Esophagus mucosa (tissue), 1 donor: ENCODE measurements around the gene MAN1A2. TPM values are rescaled to one million over a fixed set of nuclear protein-coding genes. Genes with fewer than 3 reads are reported as not detected.
"Not testable (repeated sequence)": the region's sequence is repeated elsewhere in the genome, so short reads cannot be mapped to it uniquely, and the experiment has no call there.

Experiments used
- ATAC-seq: fragments of 200-7000 bp; cut with Tn5 transposase; one replicate; pipeline ENCODE4 v1.9.1; 2020
- total RNA-seq: library from RNA; stranded (reverse); gene quantifications from one replicate; pipeline ENCODE4 v1.2.4, GENCODE V29; 2023
- donor health status: DM: yes; HTN: yes; CAD: no.

Gene MAN1A2
- total RNA-seq, 1 donor from 2014 or later: 26.5 TPM

DNA sequence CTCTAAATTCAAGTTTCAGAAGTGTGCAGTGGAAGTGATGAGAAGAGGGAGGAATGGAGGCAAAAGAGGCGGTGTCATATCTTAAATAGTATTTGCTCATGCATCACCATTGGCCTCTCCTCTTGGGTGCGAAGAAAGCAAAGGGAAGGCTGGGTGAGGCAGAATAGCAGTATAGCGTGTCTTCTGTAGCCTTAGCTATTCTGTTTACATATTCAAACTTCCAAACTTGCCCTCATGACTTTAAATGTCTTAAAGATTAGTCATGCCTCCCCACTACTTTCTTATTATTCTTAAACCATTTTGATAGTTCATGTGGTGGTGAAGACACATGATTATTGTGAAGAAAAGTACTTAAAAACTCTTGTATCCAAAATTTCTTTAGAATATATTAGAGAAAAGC, 134.0 kb downstream of the MAN1A2 start:
- ATAC-seq: no peak

DNA sequence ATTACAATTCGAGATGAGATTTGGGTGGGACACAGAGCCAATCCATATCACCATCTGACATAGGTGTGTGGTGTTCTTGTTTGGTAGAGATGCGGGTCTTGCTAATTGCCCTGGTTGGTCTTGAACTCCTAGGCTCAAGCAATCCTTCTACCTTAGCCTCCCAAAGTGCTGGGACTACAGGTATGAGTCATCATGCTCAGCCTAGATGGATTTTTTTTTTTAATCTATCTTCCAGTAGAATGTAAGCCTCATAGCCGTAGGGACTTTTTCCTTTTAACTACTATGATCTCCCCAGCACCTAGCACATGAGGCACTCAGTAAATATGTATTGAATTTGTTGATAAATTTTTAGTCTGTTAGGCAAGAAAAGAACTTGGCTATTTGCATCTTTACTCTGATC, 144.0 kb downstream of the MAN1A2 start:
- no peak for ATAC-seq

DNA sequence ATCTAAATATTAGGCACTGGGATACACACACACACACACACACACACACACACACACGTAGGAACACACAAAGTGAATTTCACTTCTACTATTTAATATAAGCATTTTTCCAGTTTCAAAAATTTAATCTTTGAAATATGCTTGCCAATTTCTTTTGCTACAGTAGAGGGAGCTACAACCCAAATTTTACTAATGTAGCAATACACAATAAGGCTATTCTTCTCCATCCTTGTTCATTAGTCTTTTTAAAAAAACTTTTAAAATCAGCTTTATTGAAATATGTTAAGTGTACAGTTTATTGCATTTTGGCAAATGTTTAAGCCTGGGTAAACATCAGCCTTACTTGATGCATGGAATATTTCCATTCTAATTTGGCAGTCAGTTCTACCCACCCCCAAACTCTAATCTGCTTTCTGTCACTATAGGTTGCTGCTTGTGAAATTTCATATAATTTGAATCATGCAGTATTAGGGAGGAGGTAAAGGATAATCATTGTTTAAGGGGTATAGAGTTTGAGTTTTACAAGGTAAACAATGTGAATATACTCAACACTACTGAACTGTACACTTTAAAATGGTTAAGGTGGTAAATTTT, 145.6 kb downstream of the MAN1A2 start:
- ATAC-seq: peak; percentile 39

DNA sequence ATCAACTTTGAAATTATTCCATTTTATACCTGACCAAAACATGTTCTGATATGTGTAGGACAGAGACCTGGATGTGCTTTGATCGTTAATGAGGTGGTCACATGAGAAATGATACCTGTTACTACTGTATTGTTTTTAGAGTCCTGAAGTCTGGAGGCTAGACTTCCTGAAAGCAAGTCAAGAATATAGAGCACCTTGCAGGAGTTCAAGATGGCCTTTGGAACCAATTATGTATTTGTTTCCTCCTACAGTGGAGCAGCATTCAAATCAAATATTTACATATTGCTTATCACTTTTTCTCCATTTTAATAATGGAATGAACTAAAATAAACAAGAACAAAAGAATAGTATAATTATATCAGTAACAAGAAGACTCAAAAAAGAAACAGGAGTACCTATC, 155.9 kb downstream of the MAN1A2 start:
- no peak for ATAC-seq

DNA sequence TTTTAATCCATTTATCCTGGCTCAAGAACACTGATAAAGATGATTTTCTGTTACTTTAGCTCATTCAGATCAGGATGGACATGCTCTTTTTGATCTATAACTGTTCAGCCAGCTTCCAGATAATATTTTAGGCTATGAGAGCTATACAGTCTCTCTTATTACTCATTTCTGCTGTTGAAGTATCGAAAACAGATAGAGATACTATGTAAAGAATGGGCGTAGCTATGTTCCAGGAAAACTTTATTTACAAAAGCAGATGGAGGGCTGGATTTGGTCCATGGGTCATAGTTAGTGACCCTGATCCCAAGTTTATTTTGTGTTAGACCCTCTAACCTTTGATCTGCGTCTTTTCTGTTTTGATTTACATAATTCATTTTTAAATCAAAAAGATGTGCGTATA, 159.8 kb downstream of the MAN1A2 start:
- no peak for ATAC-seq

DNA sequence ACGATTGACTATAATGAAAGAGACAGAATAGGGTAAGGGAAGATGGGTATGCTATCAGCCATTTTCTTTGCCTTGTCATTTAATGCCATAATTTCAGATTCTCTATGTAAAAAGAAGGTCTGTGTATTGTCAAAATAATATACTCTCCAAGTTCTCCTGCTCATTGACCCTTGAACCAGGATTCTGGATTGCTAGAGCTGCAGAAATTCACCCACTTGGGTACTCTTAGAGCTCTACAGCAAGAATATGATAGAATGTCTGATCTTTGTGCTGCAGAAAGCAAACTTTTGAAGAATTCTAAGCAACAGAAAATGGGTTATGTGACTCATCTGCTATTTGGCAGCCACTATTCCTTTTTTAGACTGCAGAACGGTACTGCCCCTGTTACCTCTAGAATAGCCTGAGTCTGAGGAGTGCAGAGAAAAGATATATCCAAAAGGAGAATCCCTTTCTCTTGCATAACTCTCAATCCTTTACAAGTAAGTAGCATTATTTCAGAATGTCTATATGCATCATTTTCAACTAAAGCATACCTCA, 160.4 kb downstream of the MAN1A2 start:
- no peak for ATAC-seq

DNA sequence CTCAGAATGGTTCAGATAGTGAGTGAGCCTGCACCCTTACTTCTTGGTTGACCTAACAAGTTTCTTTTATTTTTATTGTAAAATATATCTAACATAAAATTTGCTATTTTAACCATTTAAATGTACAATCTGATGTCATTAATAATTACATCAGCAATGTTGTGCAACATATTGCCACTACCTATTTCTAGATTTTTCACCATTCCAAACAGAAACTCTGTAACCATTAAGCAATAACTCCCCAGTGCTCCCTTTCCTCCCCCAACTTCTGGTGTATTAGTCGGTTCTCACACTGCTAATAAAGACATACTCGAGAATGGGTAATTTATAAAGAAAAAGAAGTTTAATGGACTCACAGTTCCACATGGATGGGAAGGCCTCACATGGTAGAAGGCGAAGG, 162.4 kb downstream of the MAN1A2 start:
- ATAC-seq: no peak

DNA sequence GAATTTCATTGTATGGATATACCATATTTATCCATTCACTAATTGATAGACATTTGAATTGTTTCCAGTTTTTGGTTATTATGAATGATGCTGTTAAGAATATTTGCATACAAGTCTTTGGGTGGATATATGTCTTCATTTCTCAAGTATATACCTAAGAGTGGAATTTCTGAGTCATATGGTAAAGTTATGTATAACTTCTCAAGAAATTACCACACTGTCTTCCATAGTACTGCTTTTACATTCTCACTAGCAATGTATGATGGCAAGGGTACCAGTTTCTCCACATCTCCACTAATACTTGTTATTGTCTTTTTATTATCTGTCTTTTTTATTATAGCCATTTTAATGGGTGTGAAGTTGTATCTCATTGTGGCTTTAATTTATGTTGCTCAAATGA, 164.0 kb downstream of the MAN1A2 start:
- ATAC-seq: no peak

DNA sequence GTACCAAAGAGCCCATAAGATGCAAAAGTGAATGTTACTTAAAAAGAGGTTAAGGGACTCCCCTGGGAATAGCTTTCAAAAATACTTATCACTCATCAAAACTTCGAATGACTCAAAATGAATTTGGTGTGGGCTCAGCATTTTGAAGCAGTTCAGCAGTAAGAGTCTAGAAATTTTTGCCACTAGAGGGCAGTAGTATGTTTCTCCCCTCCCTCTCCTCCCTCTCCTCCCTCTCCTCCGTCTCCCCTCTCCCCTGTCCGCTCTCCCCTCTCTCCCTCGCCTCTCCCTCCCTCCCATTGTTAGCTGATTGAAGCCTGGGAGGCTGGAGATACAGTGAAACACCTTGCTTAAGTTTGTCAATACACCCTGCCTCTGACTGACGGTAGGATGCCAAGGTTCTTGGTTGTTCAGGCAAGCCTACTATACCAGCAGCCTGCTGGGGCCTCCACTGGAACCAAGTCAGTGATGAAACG, 167.8 kb downstream of the MAN1A2 start:
- peak; percentile 57 for ATAC-seq

DNA sequence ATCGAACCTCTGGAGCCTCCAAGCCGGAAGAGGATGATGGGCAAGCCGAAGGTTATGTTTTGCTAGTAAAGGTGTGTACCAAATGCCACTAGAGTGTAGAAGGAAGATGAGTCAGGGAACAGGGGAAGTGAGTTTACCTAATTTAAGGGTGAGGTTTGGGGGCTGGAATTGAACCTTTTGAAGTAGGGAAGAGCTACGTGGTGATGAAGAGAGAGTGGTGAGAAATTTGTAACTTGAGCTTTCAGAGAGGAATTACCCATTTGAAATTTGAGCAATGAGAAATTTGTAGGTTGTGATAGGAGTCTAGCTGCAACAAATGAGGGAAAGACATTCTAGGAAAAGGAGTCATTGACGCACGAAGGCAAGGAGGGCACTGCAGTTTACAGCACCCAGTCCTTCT, 168.6 kb downstream of the MAN1A2 start:
- ATAC-seq: no peak

DNA sequence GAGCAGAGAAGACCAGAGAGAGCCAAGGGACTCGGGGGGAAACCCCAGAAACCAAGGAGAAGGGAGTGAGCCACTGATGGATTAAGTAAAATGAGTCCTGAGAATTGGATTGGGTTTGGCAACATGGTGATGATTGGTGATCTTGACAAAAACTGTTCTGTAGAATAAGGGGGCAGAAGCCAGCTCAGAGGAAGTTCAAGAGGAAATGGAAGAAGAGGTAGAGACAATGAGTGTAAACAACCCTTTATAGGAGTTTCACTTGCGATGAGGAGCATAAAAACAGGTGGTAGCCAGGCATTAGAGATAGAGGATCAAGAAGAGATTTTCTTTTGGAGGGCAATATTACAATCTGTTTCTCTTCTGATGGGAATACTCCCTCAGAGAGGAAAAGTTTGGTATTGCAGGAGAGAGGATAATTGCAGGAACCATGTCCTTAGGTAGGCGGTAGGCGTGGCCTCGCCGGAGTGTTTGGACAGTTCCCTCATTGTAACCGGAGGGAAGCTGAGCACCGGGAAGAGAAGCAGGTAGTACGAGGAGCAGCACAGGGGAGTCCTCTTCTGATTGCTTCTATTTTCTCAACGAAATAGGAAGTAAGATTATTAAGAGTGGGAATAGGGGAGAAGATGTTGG, 170.2 kb downstream of the MAN1A2 start:
- ATAC-seq: peak; percentile 38

DNA sequence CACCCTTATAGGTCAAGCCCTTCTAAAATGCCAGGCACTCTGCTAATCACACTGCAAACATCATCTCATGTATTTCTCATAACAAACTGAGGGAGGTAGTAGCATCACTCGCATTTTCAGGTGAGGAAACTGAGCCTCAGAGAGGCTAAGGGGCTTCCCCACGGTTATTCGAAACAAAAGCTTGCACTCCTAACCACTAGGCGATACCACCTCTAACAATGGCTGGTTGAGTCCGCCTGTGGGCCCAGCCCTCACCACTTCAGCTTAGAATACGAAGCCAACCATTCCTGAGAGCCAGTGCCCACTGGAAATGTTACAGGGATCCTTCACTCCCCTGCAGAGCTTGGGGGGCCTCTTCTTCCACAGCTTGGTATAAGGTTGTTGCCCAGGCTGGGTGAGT, 173.3 kb downstream of the MAN1A2 start:
- no peak for ATAC-seq

DNA sequence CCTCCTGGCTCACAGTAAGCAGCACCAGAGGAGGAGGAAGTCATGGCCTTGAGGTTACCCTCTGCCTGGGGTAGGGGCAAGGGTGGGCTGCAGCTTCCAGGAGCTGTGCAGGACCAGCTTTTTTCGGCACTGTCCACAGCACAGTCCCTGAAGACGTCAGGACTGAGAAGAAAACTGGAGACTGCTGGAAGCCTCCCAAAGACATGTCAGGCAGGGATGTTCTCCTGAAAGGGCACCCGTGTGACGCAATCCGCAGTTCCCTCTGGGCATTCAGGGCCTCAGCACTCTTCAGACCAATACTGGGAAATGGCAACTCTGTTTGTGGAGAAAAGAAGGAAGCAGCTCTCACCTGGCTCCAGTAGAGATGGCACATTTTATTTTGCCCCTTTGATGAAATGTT, 173.8 kb downstream of the MAN1A2 start:
- peak; percentile 57 for ATAC-seq

DNA sequence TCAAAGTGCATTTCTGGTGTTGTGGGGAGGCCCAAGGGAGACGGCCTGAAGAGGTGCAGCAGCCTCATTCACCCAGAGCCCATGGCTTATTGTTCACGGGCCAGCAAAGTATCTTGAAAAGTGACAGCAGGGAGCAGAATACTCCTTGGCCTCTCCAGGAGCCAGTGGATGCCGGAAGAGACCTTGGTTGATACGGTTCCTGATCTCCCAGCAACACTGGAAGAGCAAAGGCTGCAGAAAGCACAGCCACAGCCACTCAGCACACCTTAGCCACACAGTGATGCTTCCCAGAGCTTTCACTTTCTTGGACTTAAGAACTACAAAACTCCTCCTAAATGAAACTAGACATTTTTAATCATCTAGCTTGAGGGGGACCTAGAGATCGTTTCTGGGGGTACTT, 174.3 kb downstream of the MAN1A2 start:
- ATAC-seq: no peak

DNA sequence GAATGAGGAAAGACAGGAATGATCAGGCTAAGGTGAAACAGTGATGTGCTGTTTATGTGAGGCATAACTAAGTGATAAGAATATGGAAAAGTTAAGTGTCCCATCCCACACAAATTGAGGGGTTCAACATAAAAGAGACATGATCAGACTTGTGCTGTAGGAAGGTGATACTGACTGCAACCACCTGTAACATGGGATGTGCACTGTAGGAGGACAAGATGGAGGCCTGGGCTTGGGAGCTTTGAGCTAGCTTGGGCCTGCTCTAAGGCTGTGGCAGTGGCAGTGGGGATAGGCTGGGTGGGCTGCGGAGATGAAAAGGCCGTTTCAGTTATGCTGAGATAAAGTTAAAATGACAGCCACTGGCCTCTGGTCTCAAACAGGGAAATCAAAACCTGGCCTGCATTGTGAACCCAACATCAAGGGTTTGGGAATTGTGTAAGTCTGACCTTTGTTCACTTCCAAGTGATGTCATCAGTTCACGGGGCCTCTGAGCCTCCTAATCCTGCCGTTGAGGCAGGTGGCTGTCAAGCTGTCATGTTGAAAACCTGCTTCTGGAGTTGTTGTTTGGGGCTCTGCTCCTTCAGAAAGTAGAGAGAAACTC, 177.4 kb downstream of the MAN1A2 start:
- ATAC-seq: no peak

DNA sequence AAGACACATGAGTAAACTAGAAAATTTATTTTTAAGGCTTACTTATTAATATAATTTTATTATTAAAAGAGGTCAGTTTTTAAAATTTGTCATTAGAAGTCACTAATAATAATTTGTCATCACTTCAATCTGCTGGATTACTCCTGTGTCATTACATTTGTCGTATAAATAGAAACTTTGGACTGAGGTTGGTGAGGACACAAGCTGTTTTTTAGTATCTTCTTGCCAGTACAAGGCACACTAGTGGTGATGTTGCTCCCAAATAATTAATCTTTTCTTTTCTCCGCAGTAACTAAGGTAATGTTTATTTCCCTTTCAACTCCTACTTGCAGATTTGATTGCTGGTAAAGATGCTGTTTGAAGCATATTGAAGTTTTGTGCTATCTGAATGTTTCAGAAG, 179.2 kb downstream of the MAN1A2 start:
- no peak for ATAC-seq

DNA sequence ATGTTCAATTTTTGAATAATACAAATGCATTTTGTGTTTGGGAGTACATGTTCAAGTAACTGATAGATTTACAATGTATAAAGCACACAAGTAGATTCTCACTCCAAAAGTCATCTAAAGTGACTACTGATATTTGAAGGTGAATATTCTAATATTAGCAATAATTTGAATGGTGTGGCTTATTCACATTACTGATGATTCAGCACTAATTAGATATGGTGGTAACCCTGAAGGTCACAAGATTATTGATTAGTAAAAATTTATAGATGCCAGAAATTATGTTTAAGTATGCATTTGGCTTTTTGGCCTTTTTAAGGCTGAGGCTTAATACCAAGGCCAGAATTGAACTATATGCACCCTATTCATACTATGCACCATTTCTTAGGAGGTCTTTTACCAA, 186.2 kb downstream of the MAN1A2 start:
- ATAC-seq: no peak

DNA sequence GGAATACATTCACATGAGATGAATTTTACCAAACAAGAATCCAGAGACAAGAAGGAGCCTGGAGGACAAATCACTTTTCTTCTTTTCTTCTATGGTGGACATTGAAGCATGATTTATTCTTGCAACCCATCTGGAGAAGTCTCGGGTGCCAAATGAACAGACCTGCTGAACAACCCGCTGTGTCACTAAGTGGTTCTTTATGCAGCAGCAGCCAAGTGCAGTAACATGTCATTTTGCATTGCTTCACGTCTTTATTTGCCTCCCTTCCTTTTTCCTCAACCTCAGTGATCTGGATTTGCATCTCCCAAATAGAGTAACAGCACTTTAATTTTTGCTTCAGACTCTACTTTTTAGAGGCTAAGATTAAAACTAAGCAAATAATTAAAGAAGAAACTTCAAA, 188.6 kb downstream of the MAN1A2 start:
- ATAC-seq: no peak

DNA sequence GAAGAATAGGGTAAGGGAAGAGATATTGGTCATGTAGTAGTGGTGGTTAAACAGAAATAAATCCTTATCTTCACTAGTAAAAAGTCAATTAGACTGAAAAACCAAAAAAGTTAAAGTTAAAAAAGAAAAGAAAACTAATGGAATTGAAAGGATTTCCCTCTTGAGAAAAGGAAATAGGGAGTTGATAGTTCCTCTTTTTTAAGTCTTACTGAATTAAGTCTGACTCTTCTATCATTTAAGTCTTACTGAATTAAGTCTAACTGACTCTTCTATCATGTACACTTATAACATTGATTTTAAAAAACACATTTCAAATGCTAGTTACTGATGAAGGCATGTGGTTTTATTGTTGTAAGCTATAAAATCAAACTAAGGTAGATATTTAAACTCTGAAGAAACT, 189.1 kb downstream of the MAN1A2 start:
- ATAC-seq: no peak

DNA sequence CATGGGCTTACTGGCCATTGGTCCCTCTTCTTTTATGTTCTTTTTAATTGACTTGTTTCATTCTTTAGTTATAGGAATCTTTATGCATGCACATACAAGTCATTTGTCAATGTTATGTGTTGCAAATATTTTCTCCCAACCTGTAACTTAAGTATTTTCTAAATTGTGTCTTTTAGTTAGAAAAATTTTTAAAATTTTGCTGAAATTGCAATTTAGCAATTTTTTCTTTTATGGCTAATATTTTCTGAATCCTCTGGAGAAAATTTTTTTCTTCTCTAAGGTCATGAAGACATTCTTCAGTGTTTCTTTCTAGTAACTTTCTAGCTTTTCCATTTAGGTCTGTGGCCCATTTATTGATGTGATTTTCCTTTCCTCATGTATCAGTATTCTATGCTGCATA, 189.7 kb downstream of the MAN1A2 start:
- ATAC-seq: no peak

DNA sequence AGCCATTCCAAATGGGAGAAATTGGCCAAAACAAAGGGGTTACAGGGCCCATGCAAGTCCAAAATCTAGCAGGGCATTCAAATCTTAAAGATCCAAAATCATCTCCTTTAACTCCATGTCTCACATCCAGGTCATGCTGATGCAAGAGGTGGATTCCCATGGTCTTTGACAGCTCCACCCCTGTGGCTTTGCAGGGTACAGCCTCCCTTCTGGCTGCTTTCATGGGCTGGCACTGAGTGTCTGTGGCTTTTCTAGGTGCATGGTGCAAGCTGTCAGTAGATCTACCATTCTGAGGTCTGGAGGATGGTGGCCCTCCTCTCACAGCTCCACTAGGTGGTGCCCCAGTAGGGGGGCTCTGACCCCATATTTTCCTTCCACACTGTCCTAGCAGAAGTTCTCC, 191.2 kb downstream of the MAN1A2 start:
- ATAC-seq: not testable (repeated sequence)

DNA sequence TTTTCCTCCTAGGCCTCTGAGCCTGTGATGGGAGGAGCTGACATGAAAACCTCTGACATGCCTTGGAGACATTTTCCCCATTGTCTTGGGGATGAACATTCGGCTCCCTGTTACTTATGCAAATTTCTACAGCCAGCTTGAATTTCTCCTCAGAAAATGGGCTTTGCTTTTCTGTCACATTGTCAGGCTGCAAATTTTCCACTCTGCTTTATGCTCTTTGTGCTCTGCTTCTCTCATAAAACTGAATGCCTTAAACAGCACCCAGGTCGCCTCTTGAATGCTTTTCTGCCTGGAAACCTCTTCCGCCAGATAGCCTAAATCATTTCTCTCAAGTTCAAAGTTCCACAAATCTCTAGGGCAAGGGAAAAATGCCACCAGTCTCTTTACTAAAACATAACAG, 191.9 kb downstream of the MAN1A2 start:
- no peak for ATAC-seq

DNA sequence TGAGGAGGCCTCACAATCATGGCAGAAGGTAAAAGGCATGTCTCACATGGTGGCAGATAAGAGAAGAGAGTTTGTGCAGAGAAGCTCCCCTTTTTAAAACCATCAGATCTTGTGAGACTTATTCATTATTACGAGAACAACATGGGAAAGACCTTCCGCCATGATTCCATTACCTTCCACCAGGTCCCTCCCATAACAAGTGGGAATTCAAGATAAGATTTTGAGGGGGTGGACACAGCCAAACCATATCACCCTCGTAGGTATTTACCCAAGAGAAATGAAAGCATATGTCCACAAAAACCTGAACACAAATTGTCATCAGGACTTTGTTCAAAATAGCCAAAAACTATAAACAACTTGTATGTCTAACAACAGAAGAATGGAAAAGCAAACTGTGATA, 192.7 kb downstream of the MAN1A2 start:
- ATAC-seq: no peak

DNA sequence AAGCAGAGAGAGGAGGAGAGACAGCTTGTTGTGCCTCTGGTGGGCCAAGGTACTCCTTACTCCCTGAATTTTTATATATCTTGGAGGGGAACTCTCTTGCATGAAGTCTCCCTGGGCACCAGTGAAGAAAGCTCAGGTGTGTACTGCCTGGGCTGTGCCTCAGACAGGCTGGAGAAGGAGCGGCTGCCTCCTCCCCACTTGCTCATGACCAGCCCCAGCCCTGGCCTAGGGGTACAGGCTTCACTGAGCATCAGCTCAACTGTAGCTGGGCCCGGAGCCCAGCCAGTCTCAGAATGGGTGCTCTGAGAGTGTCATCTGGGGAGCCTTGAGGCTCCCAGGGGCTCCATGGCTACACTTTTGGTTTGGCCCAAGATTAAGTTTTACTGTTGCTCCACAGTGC, 193.8 kb downstream of the MAN1A2 start:
- ATAC-seq: no peak
